ENCODE measurements around the gene BTBD2.
A peak's percentile ranks its signal among the peaks of the same experiment; 100 is the strongest.
"Not testable (repeated sequence)": the region's sequence is repeated elsewhere in the genome, so short reads cannot be mapped to it uniquely, and the experiment has no call there.

The BTBD2 gene

GRCh38 chr19:2016041-2016807 lies 710 bp upstream of the BTBD2 start:
- DNase-seq, result peak in 42 of 51 donors; percentile 9 to 83 (median 51)

DNA sequence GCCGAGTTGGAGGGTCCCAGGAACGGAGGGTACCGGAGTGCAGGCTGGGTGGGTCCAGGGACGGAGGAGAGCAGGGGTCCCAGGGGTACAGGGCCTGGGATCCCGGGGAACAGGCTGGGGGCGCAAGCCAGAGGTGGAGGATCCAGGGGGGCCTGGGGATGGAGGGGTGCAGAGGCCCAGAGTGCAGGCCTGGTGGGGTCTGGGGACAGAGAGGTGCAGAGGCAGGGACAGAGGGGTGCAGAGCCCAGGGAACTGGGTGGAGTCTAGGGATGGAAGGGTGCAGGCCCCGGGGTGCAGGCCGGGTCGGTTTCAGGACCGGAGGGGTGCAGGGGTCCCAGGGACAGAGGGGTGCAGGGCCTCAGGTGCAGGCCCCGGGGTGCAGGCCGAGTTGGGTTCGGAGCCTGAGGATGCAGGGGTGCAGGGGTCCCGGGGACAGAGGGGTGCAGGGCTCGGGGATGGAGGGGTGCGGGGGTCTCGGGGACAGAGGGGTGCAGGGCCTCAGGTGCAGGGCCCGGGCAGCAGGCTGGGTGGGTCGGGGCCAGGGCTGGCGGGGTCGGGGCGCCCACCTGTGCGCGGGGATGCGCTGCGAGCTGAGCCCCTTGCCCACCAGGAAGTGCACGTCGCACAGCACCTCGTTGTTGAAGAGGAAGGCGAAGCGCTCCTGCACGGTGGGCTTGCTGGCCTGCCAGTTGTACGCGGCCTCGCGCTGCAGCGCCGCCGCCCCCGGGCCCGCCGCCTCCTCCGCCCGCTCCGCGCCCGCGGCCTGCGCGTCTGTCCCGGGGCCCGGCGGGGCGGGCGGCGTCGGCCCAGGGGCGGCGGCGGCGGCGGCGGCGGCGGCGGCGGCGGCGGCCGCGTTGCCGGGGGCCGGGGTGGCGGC lies 545 bp downstream of the BTBD2 start:
- peak in 3 of 51 donors; percentile 14 to 42 (median 15) for DNase-seq

DNA sequence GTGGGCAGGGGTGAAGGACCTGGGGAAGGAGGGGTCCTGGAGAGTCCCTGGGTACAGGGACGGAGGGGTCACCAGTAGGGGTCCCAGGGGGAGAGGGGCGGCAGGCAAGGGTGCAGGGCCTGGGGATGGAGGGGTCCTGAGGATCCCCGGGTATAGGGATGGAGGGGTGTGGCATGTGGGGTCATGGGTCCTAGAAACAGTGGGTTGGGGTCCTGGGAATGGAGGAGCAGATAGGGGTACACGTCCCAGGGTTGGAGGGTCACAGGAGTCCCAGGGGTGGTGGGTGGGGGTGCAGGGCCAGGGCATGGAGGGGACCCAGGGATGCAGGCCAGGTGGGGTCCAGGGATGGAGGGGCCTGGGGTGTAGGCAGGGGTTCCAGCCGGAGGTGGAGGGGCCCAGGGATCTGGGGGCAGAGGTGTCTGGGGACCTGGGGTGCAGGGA lies 1.4 kb downstream of the BTBD2 start:
- no peak for DNase-seq

DNA sequence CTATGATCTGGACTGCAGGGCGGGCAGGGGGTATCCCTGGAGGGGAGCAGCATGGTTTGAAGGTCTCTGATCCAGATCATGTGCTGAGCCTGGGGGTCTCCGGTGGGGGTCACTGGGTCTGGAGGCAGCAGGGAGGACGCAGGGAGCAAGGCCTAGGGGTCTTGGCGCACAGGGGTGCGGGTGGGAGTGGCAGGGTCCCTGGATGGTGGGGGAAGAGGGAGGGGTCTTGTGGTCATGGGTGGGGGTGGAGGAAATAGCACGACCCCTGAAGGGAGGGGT lies 1.9 kb downstream of the BTBD2 start:
- DNase-seq, result no peak

GRCh38 chr19:2012941-2013682 lies 2.4 kb downstream of the BTBD2 start:
- DNase-seq, result no peak

GRCh38 chr19:2011169-2011568 lies 4.3 kb downstream of the BTBD2 start:
- no peak for DNase-seq

DNA sequence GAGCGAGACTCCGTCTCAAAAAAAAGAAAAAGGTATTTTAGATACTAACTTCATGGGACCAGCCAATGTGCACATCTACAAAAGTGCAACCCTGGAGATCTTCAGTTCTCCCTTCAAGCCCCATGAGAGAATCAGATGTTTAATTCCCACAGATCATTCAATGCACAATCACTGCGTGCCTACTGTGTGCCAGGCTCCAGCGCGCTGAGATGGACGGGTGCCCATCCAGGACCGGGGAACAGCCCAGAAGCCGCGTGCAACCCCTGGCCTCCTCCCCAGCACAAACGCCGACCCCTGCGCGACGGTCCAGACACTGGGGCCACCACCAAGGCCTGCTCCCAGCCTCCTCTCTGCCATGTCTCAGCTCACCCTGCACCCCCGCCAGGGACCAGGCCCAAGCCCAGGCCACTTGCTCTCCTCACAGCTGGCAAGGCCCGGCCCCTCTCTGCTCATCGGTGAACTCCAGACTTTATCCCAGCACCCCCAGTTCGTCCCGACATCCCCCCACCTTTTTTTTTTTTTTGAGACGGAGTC lies 5.3 kb downstream of the BTBD2 start:
- DNase-seq, result no peak

GRCh38 chr19:2003874-2004273 lies 11.6 kb downstream of the BTBD2 start:
- DNase-seq, result no peak

DNA sequence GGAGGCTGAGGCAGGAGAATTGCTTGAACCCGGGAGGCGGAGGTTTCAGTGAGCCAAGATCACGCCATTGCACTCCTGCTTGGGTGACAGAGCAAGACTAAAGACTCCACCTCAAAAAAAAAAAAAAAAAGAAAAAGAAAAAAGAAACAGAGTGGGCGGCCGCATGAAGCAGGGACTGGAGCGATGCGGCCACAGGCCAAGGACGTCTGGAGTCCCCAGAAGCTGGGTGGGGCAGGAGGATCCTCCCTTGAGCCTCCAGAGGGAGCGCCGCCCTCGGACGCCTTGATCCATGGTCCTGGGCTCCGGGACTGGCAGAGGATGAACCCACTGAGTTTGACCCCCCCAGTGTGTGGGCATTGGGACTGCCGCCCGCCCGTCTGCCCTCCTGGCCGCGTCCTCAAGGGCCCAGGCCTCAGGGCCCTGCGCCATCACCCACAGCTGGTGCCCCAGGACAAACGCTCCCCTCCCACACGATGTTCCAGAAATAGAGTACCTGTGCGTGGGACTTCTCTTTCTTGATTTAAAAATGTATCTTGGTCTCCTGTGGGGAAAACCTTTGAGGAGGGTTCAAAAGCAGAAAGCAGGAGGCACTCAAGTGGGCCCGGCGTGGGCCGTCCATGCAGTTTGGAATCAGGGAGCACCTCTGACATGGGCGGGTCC lies 15.5 kb downstream of the BTBD2 start:
- peak in 1 of 51 donors; percentile 16 for DNase-seq

GRCh38 chr19:1998712-1999708 lies 16.5 kb downstream of the BTBD2 start:
- DNase-seq, result no peak

- DNase-seq, result no peak
Measured at GRCh38 chr19:1997353-1998233, 17.9 kb downstream of the BTBD2 start.

DNA sequence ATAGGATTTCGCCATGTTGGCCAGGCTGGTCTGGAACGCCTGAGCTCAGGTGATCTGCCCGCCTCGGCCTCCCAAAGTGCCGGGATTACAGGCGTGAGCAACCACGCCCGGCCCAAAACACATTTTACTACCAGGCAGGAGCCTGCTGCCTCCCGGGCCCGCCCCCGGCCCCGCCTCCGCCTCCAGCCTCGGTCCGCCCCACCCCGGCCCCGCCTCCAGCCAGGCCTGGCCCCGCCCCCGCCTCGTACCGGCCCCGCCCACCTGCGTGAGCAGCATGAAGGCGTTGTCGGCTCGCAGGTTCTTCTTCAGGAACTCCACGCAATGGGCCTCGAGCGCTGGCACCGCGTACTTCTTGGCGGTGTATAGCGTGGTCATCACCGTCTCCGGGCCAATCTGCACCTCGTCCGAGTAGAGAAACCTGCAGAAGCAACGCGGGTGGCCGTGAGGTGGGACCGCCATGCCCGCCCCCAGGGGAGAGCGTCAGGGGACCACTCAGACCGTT lies 22.7 kb downstream of the BTBD2 start:
- DNase-seq, result no peak

- DNase-seq, result no peak
Measured at GRCh38 chr19:1991018-1991913, 24.2 kb downstream of the BTBD2 start.

- DNase-seq, result no peak
Measured at GRCh38 chr19:1990230-1991017, 25.1 kb downstream of the BTBD2 start.

DNA sequence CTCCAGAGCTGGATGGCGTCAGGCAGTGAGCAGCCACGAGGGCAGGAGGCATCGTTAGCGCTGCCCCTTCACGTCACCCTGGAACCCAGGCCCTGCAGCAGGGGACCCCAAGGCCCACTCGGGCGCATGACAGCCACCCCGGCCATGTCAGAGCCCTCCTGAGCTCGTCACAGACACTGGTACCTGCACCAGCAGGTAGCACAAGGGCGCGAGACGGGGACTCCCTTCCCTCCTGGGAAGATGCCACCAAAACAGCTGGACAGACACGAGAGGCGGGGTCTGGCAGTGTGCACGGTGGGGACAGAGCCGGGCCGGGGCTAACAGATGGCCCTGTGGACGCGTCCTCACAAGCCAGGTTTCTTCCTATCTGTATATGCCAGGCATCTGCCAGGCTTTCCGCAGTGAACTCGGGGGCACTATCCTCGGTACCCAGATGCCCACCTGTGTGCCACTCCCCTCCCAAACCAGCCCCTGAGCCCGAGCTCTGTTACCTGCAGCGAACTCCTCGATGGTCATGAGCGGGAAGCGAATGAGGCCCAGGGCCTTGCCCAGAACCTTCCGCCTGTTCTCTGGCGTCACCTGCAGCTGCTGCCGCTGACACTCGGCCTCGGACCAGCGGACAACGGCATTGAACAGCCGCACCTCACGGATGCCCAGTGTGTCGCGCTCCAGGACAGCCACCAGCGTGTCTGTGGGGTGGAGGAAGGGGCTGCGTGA lies 25.8 kb downstream of the BTBD2 start:
- DNase-seq, result no peak

GRCh38 chr19:1988464-1988863 lies 27.1 kb downstream of the BTBD2 start:
- DNase-seq, result not testable (repeated sequence)

All from hypothalamus (tissue), 51 donors.